GM10248 (cell line): ENCODE data around the gene TSC22D3.

Source experiments
- CTCF ChIA-PET: fragments of 300-600 bp; sonication (Branson Sonifier 250); formaldehyde crosslinking; extraction: SDS; loops from one replicate; lab custom pipeline; 2021; ENCODE audit warnings: antibody characterized with exemption; lab: Yijun Ruan, JAX
- POLR2A ChIA-PET: fragments of 350-650 bp; sonication (Branson Sonifier 250); formaldehyde crosslinking; extraction: SDS; loops from one replicate; lab custom pipeline; 2020; ENCODE audit warnings: antibody characterized with exemption; lab: Yijun Ruan, JAX
- DNase-seq: peaks from one replicate; pipeline ENCODE4 v3.0.0; 2012; ENCODE audit errors: extremely low spot score
- CTCF ChIP-seq: IDR thresholded peaks from 2 replicates; pipeline ENCODE4 v1.5.1; 2012; ENCODE audit warnings: mild to moderate bottlenecking, low read depth; ENCODE audit errors: extremely low read depth, missing control alignments, control extremely low read depth

The TSC22D3 gene

GRCh38 chrX:107721966-107722707 lies 53.5 kb downstream of the TSC22D3 start:
- no peak for TF ChIP-seq CTCF
- POLR2A ChIA-PET: no interaction called here
- CTCF ChIA-PET: interaction anchor here (1.0 to 14.1 kb wide), 5 partner anchors 8 to 93 kb away, joined by 4 to 304 read pairs (median 4); partner anchors contain the start of gene NCBP2L
- DNase-seq: no peak

GRCh38 chrX:107721318-107721717 lies 54.3 kb downstream of the TSC22D3 start:
- peak; percentile 32 for DNase-seq
- no peak for TF ChIP-seq CTCF
- ChIA-PET POLR2A (no interaction called here), CTCF (interaction anchor here (1.0 to 14.1 kb wide), 4 partner anchors 9 to 92 kb away, joined by 4 to 304 read pairs (median 65); no protein-coding TSS in a partner anchor)

DNA sequence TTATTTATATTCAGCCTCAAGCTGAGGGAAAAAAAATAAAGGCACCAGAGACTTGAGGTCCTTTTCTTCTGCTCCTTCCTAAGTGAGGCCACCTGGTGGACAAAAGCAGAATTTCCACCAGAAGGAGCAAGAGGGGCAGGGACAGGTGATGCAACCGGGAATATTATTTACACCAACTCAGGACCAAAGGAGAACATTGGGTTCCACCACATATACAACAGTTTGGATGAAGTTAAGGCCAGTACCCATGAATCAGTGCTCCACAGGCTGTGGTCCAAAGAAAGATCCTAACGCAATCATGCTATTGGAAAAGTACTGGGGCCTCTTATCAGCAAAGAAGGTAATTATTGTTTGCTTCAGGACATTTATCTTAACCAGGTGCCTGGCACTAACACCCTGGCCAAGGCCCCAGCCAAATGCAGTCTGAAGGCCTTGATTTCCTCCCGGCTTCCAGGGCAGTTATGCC lies 57.4 kb downstream of the TSC22D3 start:
- CTCF ChIA-PET: interaction anchor here (0.8 to 14.1 kb wide), 14 partner anchors 8 to 59 kb away, joined by 3 to 304 read pairs (median 6); partner anchors contain the start of genes NCBP2L and TSC22D3
- peak; percentile 54 for TF ChIP-seq CTCF
- peak; percentile 49 for DNase-seq
- POLR2A ChIA-PET: interaction anchor here (1.7 to 4.8 kb wide), 2 partner anchors 45 to 63 kb away, joined by 6 to 59 read pairs; no protein-coding TSS in a partner anchor

DNA sequence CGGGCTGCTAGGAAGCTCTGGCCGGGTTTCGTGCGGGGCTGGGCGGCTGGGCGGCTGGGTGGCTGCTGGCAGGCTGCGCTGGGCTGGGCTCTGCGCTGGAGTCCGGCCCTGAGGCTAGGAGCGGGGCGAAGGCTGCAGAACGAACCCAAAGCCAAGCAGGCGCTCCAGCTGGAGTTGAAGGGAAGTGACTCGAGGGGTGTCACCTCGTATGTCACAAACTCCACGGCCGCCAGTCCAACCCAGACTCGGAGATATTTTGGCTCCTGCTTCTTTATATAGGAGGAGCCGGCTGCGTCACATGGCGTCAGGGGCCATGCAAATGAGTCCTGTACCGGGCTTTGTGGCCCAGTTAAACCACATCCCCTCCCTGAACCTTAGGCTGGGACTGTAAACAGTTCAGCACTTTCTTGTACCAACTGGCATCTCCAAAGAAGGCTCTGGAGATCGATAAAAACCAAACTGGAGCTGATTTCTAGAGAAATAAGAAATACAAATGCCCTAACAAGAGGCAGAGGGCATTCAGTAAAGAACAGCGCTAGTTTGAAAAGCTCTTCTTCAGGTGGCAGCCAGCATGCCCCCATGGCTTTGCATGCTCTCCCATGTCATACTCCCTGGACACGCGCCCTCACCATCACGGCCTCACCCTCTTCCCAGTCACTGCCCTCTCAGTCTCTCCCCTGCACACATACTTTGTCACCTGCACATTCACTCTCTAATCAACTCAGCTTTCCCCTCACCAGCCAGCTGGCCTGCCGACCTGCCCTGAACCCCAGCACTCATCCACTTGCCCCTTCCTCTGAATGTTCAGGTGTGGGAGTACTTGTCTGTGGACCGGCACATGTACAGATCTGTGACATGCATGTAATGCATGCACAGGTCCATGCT lies 58.5 kb downstream of the TSC22D3 start:
- CTCF ChIA-PET: interaction anchor here (0.7 to 14.1 kb wide), 15 partner anchors 8 to 60 kb away, joined by 3 to 304 read pairs (median 6); partner anchors contain the start of genes NCBP2L and TSC22D3
- POLR2A ChIA-PET: interaction anchor here (0.5 to 4.8 kb wide), 15 partner anchors 9 to 1234 kb away, joined by 3 to 59 read pairs (median 6); partner anchors contain the start of genes ATG4A, PRPS1, PSMD10 and TSC22D3
- peak; percentile 75 for DNase-seq

DNA sequence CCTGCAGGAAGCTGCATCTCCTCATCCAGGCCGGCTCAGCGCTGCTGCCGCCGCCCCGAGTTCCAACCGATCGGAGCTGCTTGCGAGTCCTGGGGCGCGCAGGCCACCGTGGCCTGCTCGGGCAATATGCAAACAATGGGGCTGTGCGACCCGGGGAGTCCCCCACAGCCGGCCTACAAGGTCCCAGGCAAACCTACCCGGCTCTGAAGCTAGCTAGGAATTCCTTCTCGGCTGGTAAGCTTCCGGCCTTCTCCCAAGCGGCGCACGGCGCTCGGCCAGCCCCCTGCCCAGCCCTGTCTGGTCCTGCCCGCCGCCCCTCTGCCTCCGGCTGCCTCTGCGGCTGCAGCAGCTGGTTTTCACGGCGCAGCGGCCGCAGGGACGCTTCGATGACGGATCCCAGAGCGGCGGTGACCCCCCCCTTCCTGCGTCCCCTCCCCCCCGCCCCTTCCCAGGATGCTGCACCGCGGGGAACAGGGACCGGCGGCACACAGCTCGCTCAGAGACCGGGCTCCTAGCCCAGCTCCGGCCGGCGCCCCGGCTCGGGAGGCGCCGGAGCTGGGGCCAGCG lies 59.4 kb downstream of the TSC22D3 start:
- TF ChIP-seq CTCF: no peak
- POLR2A ChIA-PET: interaction anchor here (0.5 to 4.8 kb wide), 17 partner anchors 10 to 1233 kb away, joined by 3 to 59 read pairs (median 5); partner anchors contain the start of genes ATG4A, PRPS1, PSMD10 and TSC22D3
- DNase-seq: peak; percentile 35
- CTCF ChIA-PET: interaction anchor here (1.5 to 14.1 kb wide), 7 partner anchors 10 to 59 kb away, joined by 3 to 304 read pairs (median 8); partner anchors contain the start of gene TSC22D3

More for the DNA sequence above, 58.5 kb downstream of the TSC22D3 start:
- TF ChIP-seq CTCF: no peak
